ENCODE data around the gene MAPK12.
A peak's percentile ranks its signal among the peaks of the same experiment; 100 is the strongest.

Gene MAPK12

GRCh38 chr22:50303848-50304527 lies 42.5 kb upstream of the MAPK12 start:
- no peak for DNase-seq (ENCODE audit: low read depth)
- peak overlapping the region; percentile 3 for H3K4me3 ChIP-seq (ENCODE audit: low read depth, low read length)
- in situ Hi-C loops (cut with HindIII; ENCODE audit: low sequenced_read_pairs) = no loop called here
- TF ChIP-seq CTCF (IDR thresholded peaks at IDR 0.05; ENCODE audit: low read depth, low read length, missing control alignments) = peak; percentile 24

GRCh38 chr22:50303515-50303847 lies 42.0 kb upstream of the MAPK12 start:
- no peak for DNase-seq (ENCODE audit: low read depth)
- peak overlapping the region; percentile 3 for H3K4me3 ChIP-seq (ENCODE audit: low read depth, low read length)
- in situ Hi-C loops (cut with HindIII; ENCODE audit: low sequenced_read_pairs) = no loop called here
- TF ChIP-seq CTCF (IDR thresholded peaks at IDR 0.05; ENCODE audit: low read depth, low read length, missing control alignments) = no peak

- no peak overlapping the region for H3K4me3 ChIP-seq (ENCODE audit: low read depth, low read length)
- in situ Hi-C loops (cut with HindIII; ENCODE audit: low sequenced_read_pairs) = no loop called here
- no peak for TF ChIP-seq CTCF (IDR thresholded peaks at IDR 0.05; ENCODE audit: low read depth, low read length, missing control alignments)
- DNase-seq (ENCODE audit: low read depth) = no peak
Measured at GRCh38 chr22:50302564-50302963, 41.1 kb upstream of the MAPK12 start.

- H3K4me3 ChIP-seq (ENCODE audit: low read depth, low read length) = no peak overlapping the region
- in situ Hi-C loops (cut with HindIII; ENCODE audit: low sequenced_read_pairs) = no loop called here
- no peak for DNase-seq (ENCODE audit: low read depth)
Measured at GRCh38 chr22:50302041-50302541, 40.6 kb upstream of the MAPK12 start.

GRCh38 chr22:50301581-50301991 lies 40.1 kb upstream of the MAPK12 start:
- in situ Hi-C loops (cut with HindIII; ENCODE audit: low sequenced_read_pairs) = no loop called here
- no peak overlapping the region for H3K4me3 ChIP-seq (ENCODE audit: low read depth, low read length)
- DNase-seq (ENCODE audit: low read depth) = no peak
- no peak for TF ChIP-seq CTCF (IDR thresholded peaks at IDR 0.05; ENCODE audit: low read depth, low read length, missing control alignments)

More at GRCh38 chr22:50302041-50302541, 40.6 kb upstream of the MAPK12 start:
- TF ChIP-seq CTCF (IDR thresholded peaks at IDR 0.05; ENCODE audit: low read depth, low read length, missing control alignments) = no peak

GRCh38 chr22:50300620-50301257 lies 39.3 kb upstream of the MAPK12 start:
- no peak for DNase-seq (ENCODE audit: low read depth)
- H3K4me3 ChIP-seq (ENCODE audit: low read depth, low read length) = no peak overlapping the region
- no peak for TF ChIP-seq CTCF (IDR thresholded peaks at IDR 0.05; ENCODE audit: low read depth, low read length, missing control alignments)
- in situ Hi-C loops (cut with HindIII; ENCODE audit: low sequenced_read_pairs) = no loop called here
